A673 (cell line): ENCODE measurements around the gene MRPL50. TPM values are rescaled to one million over a fixed set of nuclear protein-coding genes. Genes with fewer than 3 reads are reported as not detected.

ENCODE experiments used
- BruUV-seq: library from RNA; stranded (reverse); fragments of 400-500 nt; replicated peaks from 2 replicates; lab custom pipeline; 2021; lab: Mats Ljungman, UMichigan
- CTCF ChIA-PET: fragments of 300-600 bp; sonication (Branson Sonifier 250); formaldehyde crosslinking; loops from one replicate; lab custom pipeline; 2022; ENCODE audit warnings: antibody characterized with exemption; lab: Charles Lee
- POLR2A ChIA-PET: fragments of 300-600 bp; sonication (Branson Sonifier 250); formaldehyde crosslinking; loops from one replicate; lab custom pipeline; 2022; ENCODE audit warnings: antibody characterized with exemption; ENCODE audit not compliant: low non-redundant PET; lab: Charles Lee
- DNase-seq: peaks from one replicate; pipeline ENCODE4 v3.0.0-alpha.2; 2015; ENCODE audit warnings: low spot score
- H3K27ac ChIP-seq: fragments of 200-600 bp; sonication (generic); 2 replicates; pipeline ENCODE4 v1.5.1; 2016; ENCODE audit warnings: mixed run types, low read depth, mild to moderate bottlenecking, mixed read lengths, antibody characterized with exemption, low read length; ENCODE audit not compliant: poor library complexity, severe bottlenecking
- H3K27me3 ChIP-seq: fragments of 200-600 bp; sonication (generic); replicated peaks from 2 replicates; pipeline ENCODE4 v1.6.1; 2017; ENCODE audit warnings: mixed run types, low read depth, mild to moderate bottlenecking, mixed read lengths, antibody characterized with exemption, low read length; ENCODE audit not compliant: insufficient read depth, poor library complexity
- H3K36me3 ChIP-seq: fragments of 200-600 bp; sonication (generic); 2 replicates; pipeline ENCODE4 v1.6.1; 2016; ENCODE audit warnings: mixed run types, mild to moderate bottlenecking, mixed read lengths, antibody characterized with exemption, low read length; ENCODE audit not compliant: insufficient read depth, poor library complexity, severe bottlenecking
- H3K4me1 ChIP-seq: fragments of 200-600 bp; sonication (generic); 2 replicates; pipeline ENCODE4 v1.6.1; 2017; ENCODE audit warnings: mixed run types, mild to moderate bottlenecking, mixed read lengths, antibody characterized with exemption, low read length; ENCODE audit not compliant: insufficient read depth, poor library complexity, severe bottlenecking
- H3K4me3 ChIP-seq: fragments of 200-600 bp; sonication (generic); 2 replicates; pipeline ENCODE4 v1.5.1; 2016; ENCODE audit warnings: low read depth, mixed run types, mild to moderate bottlenecking, mixed read lengths, low read length; ENCODE audit not compliant: poor library complexity, severe bottlenecking
- H3K9me3 ChIP-seq: fragments of 200-600 bp; sonication (generic); 2 replicates; pipeline ENCODE4 v1.6.1; 2016; ENCODE audit warnings: mixed run types, low read depth, mild to moderate bottlenecking, mixed read lengths, antibody characterized with exemption, low read length; ENCODE audit not compliant: poor library complexity, severe bottlenecking
- EZH2 ChIP-seq: fragments of 200-600 bp; sonication (generic); IDR thresholded peaks from 2 replicates; pipeline ENCODE4 v1.6.1; 2017; ENCODE audit warnings: borderline replicate concordance, low read depth, mild to moderate bottlenecking, mixed read lengths, antibody characterized with exemption, low read length; ENCODE audit not compliant: poor library complexity, severe bottlenecking
- intact Hi-C: fragments of 100-400 bp; cut with micrococcal nuclease; formaldehyde crosslinking; loops from one replicate; pipeline ENCODE4 v1.10.0; 2022; ENCODE audit not compliant: unreplicated experiment
- total RNA-seq: library from RNA; stranded (reverse); gene quantifications from 2 replicates; pipeline ENCODE4 v1.2.3, GENCODE V29; 2021
- TF ChIP-seq, protein P1 (sequence below): fragments of 300-800, 200-600 bp; sonication (generic); conservative IDR thresholded peaks from 2 replicates; pipeline ENCODE4 v1.5.1; 2017; ENCODE audit warnings: low read depth, mild to moderate bottlenecking, antibody characterized with exemption, low read length, moderate library complexity, mixed read lengths

The MRPL50 gene
- total RNA-seq, 1 experiment from 2014 or later: 17.0 TPM

DNA sequence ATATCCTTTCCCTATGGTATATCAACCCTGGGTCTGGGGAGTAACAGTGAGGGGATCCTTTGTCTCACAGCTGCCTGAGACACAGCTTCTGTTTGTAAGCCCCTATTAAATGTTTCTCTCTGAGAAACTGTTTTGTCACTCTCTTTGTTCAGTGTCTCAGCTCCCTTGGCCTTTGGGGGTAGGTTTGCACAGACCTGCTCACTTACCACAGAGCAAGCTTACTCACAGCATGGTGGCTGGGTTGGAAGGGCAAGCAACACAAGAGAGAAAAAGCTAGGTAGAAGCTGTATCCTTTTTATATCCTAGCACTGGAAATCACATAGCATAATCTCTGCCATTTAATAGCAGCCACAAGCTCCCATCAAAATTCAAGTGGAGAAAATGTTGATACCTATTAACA, 18.1 kb downstream of the MRPL50 start:
- no peaks in the 10 kb centered on the region for H3K27me3 ChIP-seq
- H3K27ac ChIP-seq: no peak overlapping the region
- no peaks in the 10 kb centered on the region for H3K9me3 ChIP-seq
- no peak overlapping the region for H3K4me3 ChIP-seq
- TF ChIP-seq, protein P1, sequence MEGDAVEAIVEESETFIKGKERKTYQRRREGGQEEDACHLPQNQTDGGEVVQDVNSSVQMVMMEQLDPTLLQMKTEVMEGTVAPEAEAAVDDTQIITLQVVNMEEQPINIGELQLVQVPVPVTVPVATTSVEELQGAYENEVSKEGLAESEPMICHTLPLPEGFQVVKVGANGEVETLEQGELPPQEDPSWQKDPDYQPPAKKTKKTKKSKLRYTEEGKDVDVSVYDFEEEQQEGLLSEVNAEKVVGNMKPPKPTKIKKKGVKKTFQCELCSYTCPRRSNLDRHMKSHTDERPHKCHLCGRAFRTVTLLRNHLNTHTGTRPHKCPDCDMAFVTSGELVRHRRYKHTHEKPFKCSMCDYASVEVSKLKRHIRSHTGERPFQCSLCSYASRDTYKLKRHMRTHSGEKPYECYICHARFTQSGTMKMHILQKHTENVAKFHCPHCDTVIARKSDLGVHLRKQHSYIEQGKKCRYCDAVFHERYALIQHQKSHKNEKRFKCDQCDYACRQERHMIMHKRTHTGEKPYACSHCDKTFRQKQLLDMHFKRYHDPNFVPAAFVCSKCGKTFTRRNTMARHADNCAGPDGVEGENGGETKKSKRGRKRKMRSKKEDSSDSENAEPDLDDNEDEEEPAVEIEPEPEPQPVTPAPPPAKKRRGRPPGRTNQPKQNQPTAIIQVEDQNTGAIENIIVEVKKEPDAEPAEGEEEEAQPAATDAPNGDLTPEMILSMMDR: no peak
- CTCF ChIA-PET: no interaction called here
- DNase-seq: no peak
- H3K4me1 ChIP-seq: no peaks in the 10 kb centered on the region
- BruUV-seq: no TSS peak
- intact Hi-C loops: loop anchor here (10.0 kb wide), 1 partner anchor 665 kb away; no protein-coding TSS in a partner anchor
- H3K36me3 ChIP-seq: no peaks in the 10 kb centered on the region
- POLR2A ChIA-PET: no interaction called here

DNA sequence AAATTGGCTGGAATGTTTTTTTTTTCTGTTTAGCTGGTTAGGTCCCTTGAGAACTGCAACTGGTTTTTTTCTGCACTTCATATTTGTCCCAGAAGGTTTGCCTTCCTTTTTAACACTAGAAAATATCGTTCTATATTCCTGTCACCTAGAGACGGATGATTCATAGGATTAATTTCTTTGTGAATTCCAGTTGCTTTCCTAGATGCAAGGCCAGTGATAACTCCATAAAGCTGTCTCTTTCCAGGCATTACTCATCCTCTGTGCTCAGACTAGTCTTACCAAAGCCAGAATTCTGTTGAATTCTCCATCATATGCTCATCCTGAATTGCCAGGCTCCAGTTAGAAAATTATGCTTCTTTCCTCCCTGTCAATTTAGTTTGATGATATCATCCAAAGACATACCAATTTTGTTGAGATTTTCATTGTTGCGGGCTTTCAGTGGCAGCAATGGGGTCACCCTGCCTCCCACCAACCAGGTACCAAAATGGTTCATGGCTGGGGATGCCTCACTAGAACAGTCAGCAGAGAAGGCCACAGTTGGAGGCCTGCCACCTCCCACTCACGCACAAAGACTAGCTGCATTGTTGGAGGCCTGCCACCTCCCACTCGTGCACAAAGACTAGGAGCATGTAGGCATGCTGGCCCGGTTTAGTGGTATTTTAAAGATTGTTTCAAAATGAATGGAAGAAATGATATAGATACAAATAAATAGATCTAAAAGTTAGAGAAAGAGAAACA, 22.1 kb downstream of the MRPL50 start:
- H3K36me3 ChIP-seq: no peaks in the 10 kb centered on the region
- no TSS peak for BruUV-seq
- intact Hi-C loops: no loop called here
- H3K4me3 ChIP-seq: no peak overlapping the region
- no peaks in the 10 kb centered on the region for H3K27me3 ChIP-seq
- TF ChIP-seq, protein P1: no peak
- TF ChIP-seq EZH2: no peak
- no peak overlapping the region for H3K27ac ChIP-seq
- H3K9me3 ChIP-seq: no peaks in the 10 kb centered on the region
- ChIA-PET POLR2A (no interaction called here), CTCF (no interaction called here)
- H3K4me1 ChIP-seq: no peaks in the 10 kb centered on the region
- peak; percentile 36 for DNase-seq

DNA sequence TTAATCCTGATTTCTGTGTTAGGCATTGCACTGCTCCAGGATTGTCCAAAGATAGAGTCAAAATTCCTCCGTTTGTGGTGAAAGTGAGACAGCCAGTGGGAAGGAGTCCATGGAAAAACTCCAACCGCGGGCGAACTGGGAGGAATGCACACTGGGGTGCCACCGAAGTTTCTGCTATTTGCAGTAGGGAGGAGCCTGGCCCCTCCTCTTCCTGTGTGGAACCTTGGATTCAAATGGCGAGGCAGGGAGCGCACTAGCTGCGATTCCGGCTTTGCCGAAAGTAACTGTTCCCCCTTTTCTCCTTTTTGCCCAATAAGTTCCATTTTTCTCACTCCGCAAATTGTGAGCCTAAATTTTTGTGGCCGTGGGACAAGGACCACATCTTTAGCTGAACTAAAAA, 22.9 kb downstream of the MRPL50 start:
- CTCF ChIA-PET: no interaction called here
- intact Hi-C loops: no loop called here
- Histone ChIP-seq H3K4me1 (no peaks in the 10 kb centered on the region), H3K27ac (no peak overlapping the region), H3K9me3 (no peaks in the 10 kb centered on the region), H3K27me3 (no peaks in the 10 kb centered on the region), H3K36me3 (no peaks in the 10 kb centered on the region), H3K4me3 (no peak overlapping the region)
- DNase-seq: no peak
- BruUV-seq: no TSS peak
- POLR2A ChIA-PET: no interaction called here
- TF ChIP-seq, protein P1: no peak
- no peak for TF ChIP-seq EZH2
